Breast epithelium (tissue), 3 donors: Measurements from ENCODE around the gene FCN2.

Experiments used
- POLR2A ChIP-seq: fragments of 450-650 bp; IDR thresholded peaks from one replicate; pipeline ENCODE4 v1.6.1; 2016; ENCODE audit warnings: antibody characterized with exemption, mild to moderate bottlenecking, moderate library complexity
- POLR2AphosphoS5 ChIP-seq, 3 donors: sonication (generic); formaldehyde crosslinking; IDR thresholded peaks; one replicate each; pipeline ENCODE4 v1.6.1; 2017; ENCODE audit warnings: antibody characterized with exemption in 3 of 3
- TF ChIP-seq, protein P1 (sequence below), 3 donors: fragments of 450-650 bp; IDR thresholded peaks; one replicate each; pipeline ENCODE4 v1.5.1; 2016 to 2017; ENCODE audit warnings: antibody characterized with exemption in 3 of 3, mild to moderate bottlenecking in 3 of 3, moderate library complexity in 3 of 3

GRCh38 chr9:134841180-134841904, 39.3 kb upstream of the FCN2 start:
- TF ChIP-seq POLR2A = no peak
- TF ChIP-seq, protein P1, sequence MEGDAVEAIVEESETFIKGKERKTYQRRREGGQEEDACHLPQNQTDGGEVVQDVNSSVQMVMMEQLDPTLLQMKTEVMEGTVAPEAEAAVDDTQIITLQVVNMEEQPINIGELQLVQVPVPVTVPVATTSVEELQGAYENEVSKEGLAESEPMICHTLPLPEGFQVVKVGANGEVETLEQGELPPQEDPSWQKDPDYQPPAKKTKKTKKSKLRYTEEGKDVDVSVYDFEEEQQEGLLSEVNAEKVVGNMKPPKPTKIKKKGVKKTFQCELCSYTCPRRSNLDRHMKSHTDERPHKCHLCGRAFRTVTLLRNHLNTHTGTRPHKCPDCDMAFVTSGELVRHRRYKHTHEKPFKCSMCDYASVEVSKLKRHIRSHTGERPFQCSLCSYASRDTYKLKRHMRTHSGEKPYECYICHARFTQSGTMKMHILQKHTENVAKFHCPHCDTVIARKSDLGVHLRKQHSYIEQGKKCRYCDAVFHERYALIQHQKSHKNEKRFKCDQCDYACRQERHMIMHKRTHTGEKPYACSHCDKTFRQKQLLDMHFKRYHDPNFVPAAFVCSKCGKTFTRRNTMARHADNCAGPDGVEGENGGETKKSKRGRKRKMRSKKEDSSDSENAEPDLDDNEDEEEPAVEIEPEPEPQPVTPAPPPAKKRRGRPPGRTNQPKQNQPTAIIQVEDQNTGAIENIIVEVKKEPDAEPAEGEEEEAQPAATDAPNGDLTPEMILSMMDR (IDR thresholded peaks at IDR 0.05) = no peak
- no peak for TF ChIP-seq POLR2AphosphoS5 (IDR thresholded peaks at IDR 0.05)
